AG04449 (cell line): ENCODE results near the gene SUGT1.
"Not testable (repeated sequence)": the region's sequence is repeated elsewhere in the genome, so short reads cannot be mapped to it uniquely, and the experiment has no call there.

Experiments used
- CTCF ChIA-PET: fragments of 350-600 bp; formaldehyde crosslinking; extraction: SDS; loops from one replicate; lab custom pipeline; 2021; ENCODE audit warnings: antibody characterized with exemption; lab: Yijun Ruan, JAX
- POLR2A ChIA-PET: fragments of 400-600, 350-600 bp; formaldehyde crosslinking; extraction: SDS; loops from one replicate; lab custom pipeline; 2020; ENCODE audit warnings: antibody characterized with exemption, inconsistent platforms; lab: Yijun Ruan, JAX
- DNase-seq: peaks from one replicate; pipeline ENCODE4 v3.0.0-alpha.2; 2010; ENCODE audit warnings: low read depth, low spot score
- H3K4me3 ChIP-seq: 2 replicates; pipeline ENCODE4 v1.5.1; 2011; ENCODE audit warnings: low read depth, mild to moderate bottlenecking, control low read depth, low read length
- TF ChIP-seq, protein P1 (sequence below): IDR thresholded peaks from one replicate; pipeline ENCODE4 v1.5.1; 2011; ENCODE audit warnings: mild to moderate bottlenecking, moderate library complexity, low read length, control low read depth, inconsistent platforms; ENCODE audit not compliant: insufficient read depth; ENCODE audit errors: missing control alignments

SUGT1 gene

DNA sequence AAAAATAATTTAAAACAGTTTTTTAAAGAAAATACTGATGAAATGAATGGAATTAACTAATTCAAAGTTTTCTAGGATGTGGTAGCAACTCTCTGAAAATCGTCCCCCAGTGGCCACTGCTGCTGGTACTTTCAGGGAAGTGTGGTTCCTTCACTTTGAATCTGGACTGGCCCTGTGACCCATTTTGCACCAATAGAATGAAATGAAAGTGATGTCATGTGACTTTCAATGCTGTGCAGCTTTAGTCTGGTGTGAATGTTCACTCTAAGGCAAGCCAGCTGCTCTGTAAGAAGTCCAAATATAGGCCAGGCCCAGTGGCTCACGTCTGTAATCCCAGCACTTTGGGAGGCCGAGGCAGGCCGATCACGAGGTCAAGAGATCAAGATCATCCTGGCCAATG is 36.8 kb upstream of the SUGT1 start:
- TF ChIP-seq, protein P1, sequence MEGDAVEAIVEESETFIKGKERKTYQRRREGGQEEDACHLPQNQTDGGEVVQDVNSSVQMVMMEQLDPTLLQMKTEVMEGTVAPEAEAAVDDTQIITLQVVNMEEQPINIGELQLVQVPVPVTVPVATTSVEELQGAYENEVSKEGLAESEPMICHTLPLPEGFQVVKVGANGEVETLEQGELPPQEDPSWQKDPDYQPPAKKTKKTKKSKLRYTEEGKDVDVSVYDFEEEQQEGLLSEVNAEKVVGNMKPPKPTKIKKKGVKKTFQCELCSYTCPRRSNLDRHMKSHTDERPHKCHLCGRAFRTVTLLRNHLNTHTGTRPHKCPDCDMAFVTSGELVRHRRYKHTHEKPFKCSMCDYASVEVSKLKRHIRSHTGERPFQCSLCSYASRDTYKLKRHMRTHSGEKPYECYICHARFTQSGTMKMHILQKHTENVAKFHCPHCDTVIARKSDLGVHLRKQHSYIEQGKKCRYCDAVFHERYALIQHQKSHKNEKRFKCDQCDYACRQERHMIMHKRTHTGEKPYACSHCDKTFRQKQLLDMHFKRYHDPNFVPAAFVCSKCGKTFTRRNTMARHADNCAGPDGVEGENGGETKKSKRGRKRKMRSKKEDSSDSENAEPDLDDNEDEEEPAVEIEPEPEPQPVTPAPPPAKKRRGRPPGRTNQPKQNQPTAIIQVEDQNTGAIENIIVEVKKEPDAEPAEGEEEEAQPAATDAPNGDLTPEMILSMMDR, result no peak
- POLR2A ChIA-PET, result interaction anchor here (2.2 to 3.0 kb wide), 2 partner anchors 16 to 37 kb away, joined by 10 to 31 read pairs; partner anchors contain the start of gene SUGT1
- H3K4me3 ChIP-seq, result no peak overlapping the region
- no peak for DNase-seq
- CTCF ChIA-PET, result no interaction called here

DNA sequence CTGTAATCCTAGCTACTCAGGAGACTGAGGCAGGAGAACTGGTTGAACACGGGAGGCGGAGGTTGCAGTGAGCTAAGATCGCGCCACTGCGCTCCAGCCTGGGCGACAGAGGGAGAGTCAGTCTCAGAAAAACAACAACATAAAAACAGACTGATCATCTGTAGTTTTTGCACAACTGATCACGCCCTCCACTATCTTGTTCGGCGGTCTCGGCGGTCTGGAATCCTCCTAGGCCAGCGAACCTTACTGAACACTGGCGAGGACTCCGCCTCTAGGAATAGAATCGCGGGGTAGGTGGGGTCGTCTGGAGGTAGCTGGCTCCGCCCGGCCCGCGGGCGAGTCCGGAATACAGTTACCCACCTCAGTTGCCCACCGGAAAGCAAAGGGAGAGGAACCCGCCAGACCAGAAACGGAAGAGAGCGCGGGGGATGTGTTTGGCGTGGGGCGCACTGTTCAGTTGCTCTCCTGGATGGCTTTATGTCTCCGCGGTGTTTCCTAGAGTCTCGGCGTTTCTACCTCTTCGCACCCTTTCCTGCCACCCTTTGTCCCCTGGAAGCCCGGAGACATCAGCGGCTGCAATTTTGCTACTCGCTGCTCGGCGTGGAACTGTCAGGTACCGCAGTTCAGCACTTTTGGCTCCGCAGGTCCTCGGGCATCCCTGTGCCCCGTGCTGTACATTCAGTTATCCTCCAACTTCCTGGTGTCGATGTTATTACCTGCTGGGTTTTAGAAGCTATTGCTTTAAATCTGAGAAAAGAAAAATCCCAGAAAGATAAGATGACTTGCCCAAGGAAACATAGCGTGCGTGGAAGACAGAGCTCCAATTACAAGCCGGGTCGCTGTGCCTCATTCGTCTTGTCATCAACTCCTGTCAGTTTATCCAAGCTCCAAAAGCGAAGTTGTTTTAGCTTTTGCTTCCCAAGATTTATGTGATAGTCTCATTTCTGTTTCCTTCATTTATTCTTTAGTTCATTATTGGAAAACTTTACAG is 35.3 kb upstream of the SUGT1 start:
- peak overlapping the region; percentile 95 for H3K4me3 ChIP-seq
- TF ChIP-seq, protein P1, result no peak
- peak; percentile 26 for DNase-seq
- POLR2A ChIA-PET, result interaction anchor here (0.8 to 3.0 kb wide), 3 partner anchors 11 to 35 kb away, joined by 5 to 31 read pairs (median 10); partner anchors contain the start of gene SUGT1
- CTCF ChIA-PET, result interaction anchor here (1.1 to 1.9 kb wide), 3 partner anchors 9 to 351 kb away, joined by 3 to 7 read pairs (median 7); partner anchors contain the start of gene SUGT1

DNA sequence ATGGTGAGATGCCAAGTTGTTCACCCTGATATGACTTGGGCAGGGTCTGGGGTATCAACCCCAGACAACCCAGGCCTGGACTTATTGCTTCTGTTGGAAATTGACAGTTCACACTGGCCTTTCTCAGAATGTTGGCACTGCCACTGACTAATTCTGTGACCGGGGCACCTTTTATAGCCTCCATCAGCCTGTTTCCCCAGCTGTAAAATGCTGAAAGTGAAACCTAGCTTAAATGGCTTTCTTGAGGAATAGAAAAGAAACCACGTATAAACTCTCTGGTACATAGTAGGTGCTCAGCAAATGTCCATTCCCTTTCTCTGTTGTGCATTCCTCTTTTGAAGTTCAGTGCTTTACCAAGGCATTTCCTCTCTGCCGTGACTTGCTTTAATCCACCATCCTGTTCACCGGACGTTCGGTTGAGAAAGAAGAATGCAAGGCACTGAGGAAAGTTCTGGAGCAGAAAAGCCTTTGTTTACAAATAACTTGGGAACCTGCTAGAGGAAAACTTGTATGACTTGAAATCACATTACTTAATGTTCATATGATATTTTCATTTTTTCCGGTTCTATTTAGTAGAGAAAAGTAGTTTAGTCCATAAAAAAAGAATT is 21.4 kb upstream of the SUGT1 start:
- DNase-seq, H3K4me3 ChIP-seq, CTCF ChIA-PET, POLR2A ChIA-PET: not testable (repeated sequence)

DNA sequence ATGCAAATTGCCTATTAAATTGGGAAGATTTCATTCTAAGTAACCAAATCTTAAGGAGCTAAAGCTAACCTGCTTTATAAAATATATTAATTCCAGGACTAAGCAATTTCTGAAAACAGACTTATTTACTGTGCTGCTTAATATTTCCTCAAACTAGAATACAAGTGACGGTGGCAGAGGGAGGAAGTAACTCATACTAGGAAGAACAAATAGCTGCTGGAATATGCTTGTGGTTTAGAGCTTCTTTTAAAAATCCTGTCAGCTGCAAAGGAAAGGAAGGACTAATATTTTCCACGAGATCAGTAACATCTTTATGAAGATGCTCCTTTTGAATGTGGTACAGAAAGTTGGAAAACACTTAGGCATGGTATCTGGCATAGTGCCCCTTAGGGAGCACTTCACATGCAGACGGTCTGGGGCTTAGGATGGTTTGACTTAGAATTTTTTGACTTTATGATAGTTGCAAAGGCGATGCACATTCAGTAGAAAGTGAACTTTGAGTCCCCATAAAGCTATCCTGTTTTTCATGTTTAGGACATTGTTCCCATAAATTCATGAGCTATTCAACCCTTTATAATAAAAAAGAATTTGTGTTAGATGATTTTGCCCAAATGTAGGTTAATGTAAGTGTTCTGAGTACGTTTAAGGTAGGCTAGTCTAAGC is 13.8 kb upstream of the SUGT1 start:
- ChIA-PET POLR2A (interaction anchor here (0.7 kb wide), 1 partner anchor 14 kb away, joined by 5 read pairs; the partner anchor contains the start of gene SUGT1), CTCF (interaction anchor here (1.1 to 2.1 kb wide), 3 partner anchors 9 to 26 kb away, joined by 3 to 11 read pairs (median 4); partner anchors contain the start of gene SUGT1)
- DNase-seq, result no peak
- TF ChIP-seq, protein P1, result no peak
- H3K4me3 ChIP-seq, result no peak overlapping the region

DNA sequence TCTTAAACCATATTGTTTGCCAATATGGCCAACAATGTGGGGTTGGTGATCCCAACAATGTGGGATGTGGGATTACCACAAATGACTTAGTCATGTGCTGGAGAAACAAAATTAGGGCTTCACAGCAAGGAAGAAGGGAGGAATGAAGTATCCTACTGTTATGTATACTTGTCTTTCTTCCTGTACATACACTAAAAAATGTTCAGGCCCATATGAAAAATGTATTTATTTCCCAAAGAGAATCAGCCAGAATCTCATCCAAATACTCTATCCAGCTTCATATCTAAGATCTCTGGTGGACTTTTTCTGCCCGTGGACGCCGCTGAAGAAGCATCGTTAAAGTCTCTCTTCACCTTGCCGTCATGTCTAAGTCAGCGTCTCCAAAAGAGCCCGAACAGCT is 10.5 kb upstream of the SUGT1 start, which contains the start of gene HNRNPA1L2:
Gene HNRNPA1L2 (plus strand): TSS at position 301 of the 400 bp plus-strand sequence. CDS start 62 bp downstream, at position 363.
- H3K4me3 ChIP-seq, result no peak within 1 kb of the TSS
- TF ChIP-seq, protein P1, result no peak
- POLR2A ChIA-PET, result no interaction called here
- no peak for DNase-seq
- CTCF ChIA-PET, result interaction anchor here (0.7 kb wide), 1 partner anchor 1146 kb away, joined by 3 read pairs; no protein-coding TSS in a partner anchor

DNA sequence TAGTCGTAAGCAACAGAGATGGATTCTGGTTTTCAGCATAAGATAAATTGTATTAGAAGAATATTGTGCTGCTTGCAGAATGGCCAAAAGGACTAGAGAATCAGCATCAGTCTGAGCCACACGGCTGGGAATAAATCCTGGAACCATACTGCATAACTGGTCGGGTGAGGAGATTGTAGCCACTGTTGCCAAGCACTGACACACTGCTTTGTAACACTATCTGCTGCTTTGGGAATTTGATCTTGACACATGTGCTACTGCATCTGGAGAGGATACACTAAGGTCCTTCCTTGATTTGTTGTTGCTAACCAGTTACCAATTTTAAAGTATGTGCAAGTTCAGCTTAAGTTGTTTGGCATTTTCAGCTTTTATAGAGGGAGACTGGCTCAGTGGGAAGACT is 8.5 kb upstream of the SUGT1 start:
- DNase-seq, result no peak

More for the DNA sequence above, 8.5 kb upstream of the SUGT1 start:
- TF ChIP-seq, protein P1, result no peak
- ChIA-PET POLR2A (no interaction called here), CTCF (interaction anchor here (0.8 to 1.1 kb wide), 2 partner anchors 9 to 12 kb away, joined by 3 to 6 read pairs; no protein-coding TSS in a partner anchor)
- H3K4me3 ChIP-seq, result no peak overlapping the region
